K562 (cell line): ENCODE measurements around the gene MYO10. TPM values are rescaled to one million over a fixed set of nuclear protein-coding genes. Genes with fewer than 3 reads are reported as not detected.

Source experiments
- ATAC-seq: fragments of 200-7000 bp; cut with Tn5 transposase; 3 replicates; pipeline ENCODE4 v1.9.1; 2020; ENCODE audit warnings: moderate library complexity
- BruUV-seq: library from RNA; stranded (reverse); fragments of 400-500 nt; replicated peaks from 2 replicates; lab custom pipeline; 2021; lab: Mats Ljungman, UMichigan
- CTCF ChIA-PET: fragments of 300-600 bp; formaldehyde crosslinking; extraction: SDS; loops from one replicate; lab custom pipeline; 2021; ENCODE audit warnings: low intra/inter-chr PET ratio; lab: Yijun Ruan, JAX
- POLR2A ChIA-PET: fragments of 300-600, 350-650 bp; sonication (Branson Sonifier 250); formaldehyde crosslinking; extraction: SDS; loops from one replicate; lab custom pipeline; 2021; ENCODE audit warnings: antibody characterized with exemption, inconsistent platforms; lab: Yijun Ruan, JAX
- DNase-seq, 4 experiments: peaks; one replicate each; pipeline versions ENCODE4 v3.0.0 to v3.0.0-alpha.2; 2011 to 2018; ENCODE audit warnings: low spot score in 3 of 4, mixed read lengths in 3 of 4; ENCODE audit errors: extremely low read depth in 1 of 4
- FAIRE-seq: peaks from 2 replicates; lab custom pipeline; 2011; peaks lifted over from hg19 to GRCh38; lab: Jason Lieb, UNC
- H2AFZ ChIP-seq: 2 replicates; pipeline ENCODE4 v1.6.0; 2011; ENCODE audit warnings: low read depth, low read length, control low read depth, inconsistent platforms
- H3K27ac ChIP-seq: fragments of 200-600 bp; 3 replicates; pipeline ENCODE4 v1.8.0; 2011; ENCODE audit warnings: low read depth, mild to moderate bottlenecking, control low read depth, inconsistent platforms, low read length, moderate library complexity, mixed read lengths; ENCODE audit errors: extremely low read depth
- H3K27me3 ChIP-seq, 2 experiments: fragments of 300-600 bp in 1 of 2; 2 replicates in 1 of 2; 3 replicates in 1 of 2; pipeline versions ENCODE4 v1.6.0 to v1.8.0; 2011; ENCODE audit warnings: inconsistent platforms in 2 of 2, low read length in 2 of 2, mild to moderate bottlenecking in 1 of 2, mixed read lengths in 1 of 2, moderate library complexity in 1 of 2; ENCODE audit not compliant: control insufficient read depth in 2 of 2, insufficient read depth in 2 of 2
- H3K36me3 ChIP-seq: fragments of 300-600 bp; 3 replicates; pipeline ENCODE4 v1.8.0; 2011; ENCODE audit warnings: mild to moderate bottlenecking, low read length, inconsistent platforms; ENCODE audit not compliant: control insufficient read depth, insufficient read depth
- H3K4me1 ChIP-seq, 2 experiments: fragments of 200-600 bp in 1 of 2; replicated peaks in 1 of 2; 2 replicates in 1 of 2; 3 replicates in 1 of 2; pipeline versions ENCODE4 v1.5.1 to v1.8.0; 2011; ENCODE audit warnings: inconsistent platforms in 2 of 2, low read length in 2 of 2, mild to moderate bottlenecking in 1 of 2, mixed read lengths in 1 of 2, moderate library complexity in 1 of 2; ENCODE audit not compliant: control insufficient read depth in 2 of 2, insufficient read depth in 2 of 2
- H3K4me2 ChIP-seq: 2 replicates; pipeline ENCODE4 v1.6.1; 2011; ENCODE audit warnings: low read length, control low read depth, inconsistent platforms, mixed read lengths; ENCODE audit not compliant: insufficient read depth
- H3K4me3 ChIP-seq: fragments of 200-600 bp; sonication (generic), shearing (Covaris generic); 2 replicates; pipeline ENCODE4 v1.5.1; 2016; ENCODE audit warnings: control low read depth, inconsistent platforms
- H3K79me2 ChIP-seq: fragments of 200-600 bp; 3 replicates; pipeline ENCODE4 v1.8.0; 2011; ENCODE audit warnings: low read length, inconsistent platforms; ENCODE audit not compliant: control insufficient read depth, insufficient read depth
- H3K9ac ChIP-seq, 2 experiments: 2 replicates each; pipeline versions ENCODE4 v1.6.0 to v1.6.1; 2011; ENCODE audit warnings: low read depth in 2 of 2, low read length in 2 of 2, control low read depth in 1 of 2, inconsistent platforms in 1 of 2, mild to moderate bottlenecking in 1 of 2, mixed read lengths in 1 of 2; ENCODE audit not compliant: insufficient read depth in 1 of 2
- H3K9me1 ChIP-seq: one replicate; pipeline ENCODE4 v1.6.0; 2011; ENCODE audit warnings: inconsistent platforms, mild to moderate bottlenecking, low read length, moderate library complexity; ENCODE audit not compliant: control insufficient read depth, insufficient read depth
- H3K9me3 ChIP-seq: replicated peaks from 2 replicates; pipeline ENCODE4 v1.5.1; 2011; ENCODE audit warnings: low read depth, low read length, inconsistent platforms; ENCODE audit not compliant: control insufficient read depth, insufficient read depth
- H4K20me1 ChIP-seq: replicated peaks from 2 replicates; pipeline ENCODE4 v1.6.1; 2011; ENCODE audit warnings: low read length, inconsistent platforms, mixed read lengths; ENCODE audit not compliant: control insufficient read depth, insufficient read depth
- KDM5B ChIP-seq: fragments of 200-600 bp; sonication (generic); IDR thresholded peaks from 2 replicates; pipeline ENCODE4 v1.6.1; 2012; ENCODE audit warnings: low read depth, mild to moderate bottlenecking, moderate library complexity, low read length, control low read depth, inconsistent platforms; ENCODE audit not compliant: insufficient replicate concordance
- L3MBTL2 ChIP-seq: fragments of 450-650 bp; IDR thresholded peaks from 2 replicates; pipeline ENCODE4 v1.6.1; 2016; ENCODE audit warnings: mild to moderate bottlenecking, moderate library complexity
- PCBP2 ChIP-seq: fragments of 200-400 bp; formaldehyde crosslinking; IDR thresholded peaks from 2 replicates; pipeline ENCODE4 v1.6.1; 2018; ENCODE audit warnings: low read length, low read depth, mild to moderate bottlenecking, moderate library complexity; ENCODE audit not compliant: poor library complexity, severe bottlenecking
- PHB2 ChIP-seq: fragments of 450-650 bp; IDR thresholded peaks from 2 replicates; pipeline ENCODE4 v1.6.1; 2017; ENCODE audit warnings: low read depth
- TBP ChIP-seq: optimal IDR thresholded peaks from 2 replicates; pipeline ENCODE3; 2011; ENCODE audit warnings: low read depth, low read length, improper control_type of control experiment
- TCF3 ChIP-seq: sonication (generic); formaldehyde crosslinking; IDR thresholded peaks from 2 replicates; pipeline ENCODE4 v1.4.0; 2020; ENCODE audit warnings: mild to moderate bottlenecking, missing genetic modification reagents
- TRIM24 ChIP-seq, 2 experiments: fragments of 450-650 bp; IDR thresholded peaks; 2 replicates each; pipeline ENCODE4 v1.6.1; 2016
- ZNF23 ChIP-seq: fragments of 250-450 bp; sonication (Bioruptor Pico); IDR thresholded peaks from 2 replicates; pipeline ENCODE4 v1.4.0; 2020; ENCODE audit warnings: mild to moderate bottlenecking
- ZNF282 ChIP-seq: sonication (generic); formaldehyde crosslinking; IDR thresholded peaks from 2 replicates; pipeline ENCODE4 v1.8.1; 2023; ENCODE audit warnings: missing genetic modification reagents
- ZNF311 ChIP-seq: fragments of 250-450 bp; sonication (Bioruptor Pico); IDR thresholded peaks from 2 replicates; pipeline ENCODE4 v1.4.0; 2020; ENCODE audit warnings: mild to moderate bottlenecking, moderate library complexity
- ZNF717 ChIP-seq: fragments of 250-450 bp; sonication (Bioruptor Pico); IDR thresholded peaks from 2 replicates; pipeline ENCODE4 v1.5.0; 2021
- ZNF764 ChIP-seq: fragments of 250-450 bp; sonication (Bioruptor Pico); IDR thresholded peaks from 2 replicates; pipeline ENCODE4 v1.4.0; 2020; ENCODE audit warnings: low read depth, mild to moderate bottlenecking, moderate library complexity
- ZNF79 ChIP-seq: fragments of 250-450 bp; sonication (Bioruptor Pico); IDR thresholded peaks from 2 replicates; pipeline ENCODE4 v1.4.0; 2020; ENCODE audit warnings: low read depth, mild to moderate bottlenecking, moderate library complexity
- WGBS: fragments of 100-300 bp; shearing (Covaris generic); methylation state at CpG from one replicate; pipeline ENCODE4 v1.1.6; 2016; ENCODE audit warnings: low coverage, mixed read lengths; ENCODE audit not compliant: insufficient coverage; ENCODE audit errors: missing lambda C conversion rate; 5-methylcytosine and 5-hydroxymethylcytosine counted together
- in situ Hi-C: fragments of 300-500 bp; cut with MboI; formaldehyde crosslinking; loops from 4 replicates; pipeline ENCODE4 v1.15.0; 2018; ENCODE audit warnings: inconsistent platforms, mixed read lengths
- intact Hi-C: fragments of 100-400 bp; cut with micrococcal nuclease; formaldehyde crosslinking; loops from 2 replicates; pipeline ENCODE4 v1.14.2; 2022
- polyA plus RNA-seq, 8 experiments: library from polyadenylated mRNA; depleted of rRNA in 4 of 8; stranded (reverse) in 5 of 8; unstranded in 3 of 8; fragments of >200 nt; fragmentation: Nextera tagmentation in 2 of 8; fragmentation: Illumina TruSeq in 1 of 8; extraction: Ambion mirVana in 2 of 8; extraction: Trizol in 1 of 8; gene quantifications; 2 replicates each; pipeline versions ENCODE4 v1.2.1 to v1.2.3, GENCODE V29; 2011 to 2014; ENCODE audit warnings: inconsistent platforms in 1 of 8, missing spikeins in 1 of 8
- total RNA-seq, 7 experiments: library from RNA; depleted of rRNA in 6 of 7; stranded (reverse); fragments of >200 nt in 6 of 7; fragmentation: Illumina TruSeq in 2 of 7; extraction: Trizol in 2 of 7; gene quantifications; 2 replicates each; pipeline versions ENCODE4 v1.2.1 to v1.2.3, GENCODE V29; 2011 to 2021; ENCODE audit warnings: low replicate concordance in 1 of 7
- TF ChIP-seq, protein P1 (sequence below), 2 experiments: fragments of 450-650 bp in 1 of 2; sonication (generic) in 1 of 2; formaldehyde crosslinking in 1 of 2; IDR thresholded peaks; 2 replicates each; pipeline versions ENCODE4 v1.7.1 to v1.9.0; 2016 to 2022; ENCODE audit warnings: inconsistent platforms in 1 of 2, mild to moderate bottlenecking in 1 of 2, missing genetic modification reagents in 1 of 2

Gene MYO10
- total and polyA plus RNA-seq, 9 of the 15 experiments (the other 6 are each of a cell fraction or from before 2014, with no cell fraction given), result 0.04 to 0.24 TPM; not detected in 7

DNA sequence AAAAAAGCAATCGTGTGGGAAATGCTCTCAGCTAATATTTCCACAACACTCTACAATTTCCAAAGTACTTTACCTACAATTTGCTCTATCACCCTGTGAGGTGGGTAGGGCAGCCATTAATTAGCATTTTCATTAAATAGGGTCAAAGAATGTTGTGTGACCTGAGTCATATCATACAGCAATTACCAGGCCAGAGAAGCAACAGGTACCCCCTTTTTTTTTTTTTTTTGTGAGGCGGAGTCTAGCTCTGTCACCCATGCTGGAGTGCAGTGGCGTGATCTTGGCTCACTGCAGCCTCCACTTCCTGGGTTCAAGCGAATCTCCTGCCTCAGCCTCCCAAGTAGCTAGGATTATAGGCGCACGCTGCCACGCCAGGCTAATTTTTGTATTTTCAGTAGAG lies 210.5 kb downstream of the MYO10 start:
- Histone ChIP-seq H3K9me3 (no peaks in the 10 kb centered on the region), H3K27me3 (peaks cover 4 to 12% of the 10 kb centered on the region in 2 experiments; a peak in 3 of 5 replicates), H3K79me2 (no peaks in the 10 kb centered on the region), H3K27ac (no peak overlapping the region), H3K36me3 (no peaks in the 10 kb centered on the region), H3K9me1 (no peaks in the 10 kb centered on the region), H3K9ac (no peak overlapping the region), H4K20me1 (no peaks in the 10 kb centered on the region), H3K4me3 (no peak overlapping the region), H3K4me2 (no peak overlapping the region), H3K4me1 (no peaks in the 10 kb centered on the region), H2AFZ (no peak overlapping the region)
- BruUV-seq, result no TSS peak
- POLR2A ChIA-PET, result interaction anchor here (1.4 kb wide), 1 partner anchor 10 kb away, joined by 3 read pairs; no protein-coding TSS in a partner anchor
- DNase-seq, result no peak
- ATAC-seq, result no peak
- no peak for FAIRE-seq
- 2% methylated on average over 7 of the region's 7 CpGs for WGBS
- intact Hi-C loops (no loop called here), in situ Hi-C loops (no loop called here)
- CTCF ChIA-PET, result no interaction called here
- TF ChIP-seq ZNF79 (CRISPR knock-in tag), result no peak
- no peak for TF ChIP-seq PCBP2
- no peak for TF ChIP-seq ZNF311 (CRISPR knock-in tag)
- TF ChIP-seq ZNF717 (CRISPR knock-in tag), result no peak
- no peak for TF ChIP-seq TBP
- no peak for TF ChIP-seq TRIM24 (IDR thresholded peaks at IDR 0.05)
- no peak for TF ChIP-seq KDM5B
- TF ChIP-seq ZNF282 (CRISPR knock-in tag), result no peak
- TF ChIP-seq, protein P1, sequence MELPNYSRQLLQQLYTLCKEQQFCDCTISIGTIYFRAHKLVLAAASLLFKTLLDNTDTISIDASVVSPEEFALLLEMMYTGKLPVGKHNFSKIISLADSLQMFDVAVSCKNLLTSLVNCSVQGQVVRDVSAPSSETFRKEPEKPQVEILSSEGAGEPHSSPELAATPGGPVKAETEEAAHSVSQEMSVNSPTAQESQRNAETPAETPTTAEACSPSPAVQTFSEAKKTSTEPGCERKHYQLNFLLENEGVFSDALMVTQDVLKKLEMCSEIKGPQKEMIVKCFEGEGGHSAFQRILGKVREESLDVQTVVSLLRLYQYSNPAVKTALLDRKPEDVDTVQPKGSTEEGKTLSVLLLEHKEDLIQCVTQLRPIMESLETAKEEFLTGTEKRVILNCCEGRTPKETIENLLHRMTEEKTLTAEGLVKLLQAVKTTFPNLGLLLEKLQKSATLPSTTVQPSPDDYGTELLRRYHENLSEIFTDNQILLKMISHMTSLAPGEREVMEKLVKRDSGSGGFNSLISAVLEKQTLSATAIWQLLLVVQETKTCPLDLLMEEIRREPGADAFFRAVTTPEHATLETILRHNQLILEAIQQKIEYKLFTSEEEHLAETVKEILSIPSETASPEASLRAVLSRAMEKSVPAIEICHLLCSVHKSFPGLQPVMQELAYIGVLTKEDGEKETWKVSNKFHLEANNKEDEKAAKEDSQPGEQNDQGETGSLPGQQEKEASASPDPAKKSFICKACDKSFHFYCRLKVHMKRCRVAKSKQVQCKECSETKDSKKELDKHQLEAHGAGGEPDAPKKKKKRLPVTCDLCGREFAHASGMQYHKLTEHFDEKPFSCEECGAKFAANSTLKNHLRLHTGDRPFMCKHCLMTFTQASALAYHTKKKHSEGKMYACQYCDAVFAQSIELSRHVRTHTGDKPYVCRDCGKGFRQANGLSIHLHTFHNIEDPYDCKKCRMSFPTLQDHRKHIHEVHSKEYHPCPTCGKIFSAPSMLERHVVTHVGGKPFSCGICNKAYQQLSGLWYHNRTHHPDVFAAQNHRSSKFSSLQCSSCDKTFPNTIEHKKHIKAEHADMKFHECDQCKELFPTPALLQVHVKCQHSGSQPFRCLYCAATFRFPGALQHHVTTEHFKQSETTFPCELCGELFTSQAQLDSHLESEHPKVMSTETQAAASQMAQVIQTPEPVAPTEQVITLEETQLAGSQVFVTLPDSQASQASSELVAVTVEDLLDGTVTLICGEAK (IDR thresholded peaks at IDR 0.05), result no peak
- TF ChIP-seq, protein P1 (CRISPR knock-in tag; IDR thresholded peaks at IDR 0.05), result no peak
- TF ChIP-seq L3MBTL2, result no peak
- TF ChIP-seq ZNF23 (CRISPR knock-in tag), result no peak
- TF ChIP-seq ZNF764 (CRISPR knock-in tag), result no peak
- TF ChIP-seq PHB2, result no peak
- TF ChIP-seq TCF3 (CRISPR knock-in tag), result no peak
